ENCODE data around the gene SLCO2A1. TPM values are rescaled to one million over a fixed set of nuclear protein-coding genes. Genes with fewer than 3 reads are reported as not detected.

SLCO2A1 gene
- total RNA-seq, 1 donor from 2014 or later = not detected

DNA sequence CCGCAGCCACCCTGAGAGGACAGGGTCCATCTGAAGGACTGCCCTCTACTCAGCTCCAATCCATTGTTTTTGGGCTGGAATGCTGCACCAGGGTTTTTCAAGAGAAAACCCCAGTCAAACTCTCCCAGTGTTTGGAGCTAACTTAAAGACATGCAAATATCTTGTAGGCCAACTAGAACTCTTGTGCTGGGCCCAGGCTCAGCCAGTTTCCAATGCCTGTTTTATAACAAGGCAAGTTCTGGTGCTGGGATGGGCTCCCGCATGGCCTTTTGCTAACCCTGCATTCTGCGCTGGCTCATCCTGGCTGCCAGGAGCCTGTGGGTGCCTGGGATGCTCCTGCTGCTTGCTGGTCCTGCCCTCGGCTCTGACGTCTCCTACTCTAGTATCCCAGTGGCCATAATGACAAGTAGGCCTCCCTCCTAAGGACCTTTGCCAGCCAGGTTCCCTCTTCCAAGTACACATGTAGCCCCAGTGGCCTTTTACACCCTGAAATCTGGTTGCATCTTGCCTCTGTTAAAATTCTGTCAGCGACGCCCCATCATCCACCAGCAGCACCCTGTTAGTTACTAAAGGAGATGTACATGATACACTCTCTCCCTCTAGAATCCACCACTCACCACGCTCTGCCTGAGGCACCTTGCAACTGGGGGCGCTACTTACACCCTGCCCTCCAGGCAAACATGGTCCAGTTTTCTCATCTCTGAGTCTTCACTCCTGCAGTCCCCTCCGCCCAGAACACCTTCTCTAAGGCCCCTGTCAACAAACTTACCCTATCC is 103.6 kb downstream of the SLCO2A1 start:
- peaks cover 27% of the 10 kb centered on the region for H3K27me3 ChIP-seq (ENCODE audit: control insufficient read depth, insufficient read depth, low read length)

DNA sequence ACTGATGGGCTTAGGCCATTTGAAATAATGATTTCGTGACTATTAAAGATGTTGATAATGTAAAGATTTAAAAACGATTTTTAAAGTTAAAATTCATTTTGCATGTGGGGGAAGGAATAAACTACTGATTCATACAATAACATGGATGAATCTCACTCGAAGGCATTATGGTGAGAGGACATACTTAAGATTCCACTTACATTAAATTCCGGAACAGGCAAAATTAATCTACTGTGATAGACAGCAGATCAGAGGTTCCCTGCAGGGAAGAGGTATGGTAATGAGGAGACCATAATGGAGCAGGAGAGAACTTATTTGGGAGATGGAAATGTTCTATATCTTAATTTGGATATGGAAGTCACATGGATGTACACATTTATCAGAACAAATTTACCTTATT is 105.7 kb downstream of the SLCO2A1 start:
- Histone ChIP-seq H3K4me3 (ENCODE audit: low read depth, low read length) (no peak overlapping the region), H3K36me3 (ENCODE audit: control insufficient read depth, insufficient read depth, low read length) (no peaks in the 10 kb centered on the region), H3K27me3 (ENCODE audit: control insufficient read depth, insufficient read depth, low read length) (peaks cover 24% of the 10 kb centered on the region)
- FAIRE-seq (no peak), DNase-seq (ENCODE audit: low read depth) (no peak)
- TF ChIP-seq, protein P1, sequence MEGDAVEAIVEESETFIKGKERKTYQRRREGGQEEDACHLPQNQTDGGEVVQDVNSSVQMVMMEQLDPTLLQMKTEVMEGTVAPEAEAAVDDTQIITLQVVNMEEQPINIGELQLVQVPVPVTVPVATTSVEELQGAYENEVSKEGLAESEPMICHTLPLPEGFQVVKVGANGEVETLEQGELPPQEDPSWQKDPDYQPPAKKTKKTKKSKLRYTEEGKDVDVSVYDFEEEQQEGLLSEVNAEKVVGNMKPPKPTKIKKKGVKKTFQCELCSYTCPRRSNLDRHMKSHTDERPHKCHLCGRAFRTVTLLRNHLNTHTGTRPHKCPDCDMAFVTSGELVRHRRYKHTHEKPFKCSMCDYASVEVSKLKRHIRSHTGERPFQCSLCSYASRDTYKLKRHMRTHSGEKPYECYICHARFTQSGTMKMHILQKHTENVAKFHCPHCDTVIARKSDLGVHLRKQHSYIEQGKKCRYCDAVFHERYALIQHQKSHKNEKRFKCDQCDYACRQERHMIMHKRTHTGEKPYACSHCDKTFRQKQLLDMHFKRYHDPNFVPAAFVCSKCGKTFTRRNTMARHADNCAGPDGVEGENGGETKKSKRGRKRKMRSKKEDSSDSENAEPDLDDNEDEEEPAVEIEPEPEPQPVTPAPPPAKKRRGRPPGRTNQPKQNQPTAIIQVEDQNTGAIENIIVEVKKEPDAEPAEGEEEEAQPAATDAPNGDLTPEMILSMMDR (IDR thresholded peaks at IDR 0.05; ENCODE audit: insufficient read depth, low read length, severe bottlenecking) = no peak

More for the DNA sequence above, 103.6 kb downstream of the SLCO2A1 start:
- no peak for FAIRE-seq
- TF ChIP-seq, protein P1 (IDR thresholded peaks at IDR 0.05; ENCODE audit: insufficient read depth, low read length, severe bottlenecking) = no peak
- H3K4me3 ChIP-seq (ENCODE audit: low read depth, low read length) = no peak overlapping the region
- DNase-seq (ENCODE audit: low read depth) = no peak
- no peaks in the 10 kb centered on the region for H3K36me3 ChIP-seq (ENCODE audit: control insufficient read depth, insufficient read depth, low read length)

DNA sequence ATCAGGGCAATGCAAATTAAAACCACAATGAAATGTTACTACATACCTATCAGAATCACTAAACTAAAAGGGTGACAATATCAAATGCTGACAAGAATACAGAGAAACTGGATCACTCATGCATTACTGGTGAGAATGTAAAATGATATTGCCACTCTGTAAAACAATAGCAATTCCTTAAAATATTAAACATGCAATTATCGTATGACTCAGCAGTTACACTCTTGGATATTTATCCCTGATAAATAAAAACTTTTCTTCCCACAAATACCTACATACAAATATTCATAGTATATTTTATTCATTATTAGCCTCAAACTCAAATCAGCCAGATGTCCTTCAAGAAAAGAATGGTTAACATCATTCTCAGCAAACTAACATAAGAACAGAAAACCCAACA is 108.1 kb downstream of the SLCO2A1 start:
- Histone ChIP-seq H3K4me3 (ENCODE audit: low read depth, low read length) (no peak overlapping the region), H3K36me3 (ENCODE audit: control insufficient read depth, insufficient read depth, low read length) (no peaks in the 10 kb centered on the region), H3K27me3 (ENCODE audit: control insufficient read depth, insufficient read depth, low read length) (peaks cover 7% of the 10 kb centered on the region)
- FAIRE-seq (no peak), DNase-seq (ENCODE audit: low read depth) (no peak)
- TF ChIP-seq, protein P1 (IDR thresholded peaks at IDR 0.05; ENCODE audit: insufficient read depth, low read length, severe bottlenecking) = no peak

DNA sequence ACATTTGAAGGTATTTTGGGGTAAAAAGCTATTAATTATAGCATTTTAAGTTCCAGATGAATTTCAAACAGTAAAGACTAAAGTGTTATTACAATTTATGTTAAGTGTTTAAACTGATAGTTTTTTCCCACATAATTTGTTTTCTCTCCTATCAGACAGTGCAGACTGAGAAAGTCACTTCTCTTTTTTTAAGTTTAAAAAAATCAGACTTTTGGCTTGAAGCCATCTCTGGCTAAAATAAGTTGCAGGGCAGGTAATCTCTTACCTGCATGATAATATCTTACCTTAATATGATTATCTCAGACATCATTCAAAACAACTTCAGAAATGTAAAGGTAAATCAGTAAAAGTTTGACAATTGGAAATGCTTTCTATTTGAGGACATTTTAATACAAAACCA is 112.6 kb downstream of the SLCO2A1 start:
- Histone ChIP-seq H3K27me3 (ENCODE audit: control insufficient read depth, insufficient read depth, low read length) (peaks cover 3% of the 10 kb centered on the region), H3K4me3 (ENCODE audit: low read depth, low read length) (no peak overlapping the region), H3K36me3 (ENCODE audit: control insufficient read depth, insufficient read depth, low read length) (no peaks in the 10 kb centered on the region)
- DNase-seq (ENCODE audit: low read depth) = no peak
- no peak for FAIRE-seq
- TF ChIP-seq, protein P1 (IDR thresholded peaks at IDR 0.05; ENCODE audit: insufficient read depth, low read length, severe bottlenecking) = no peak

DNA sequence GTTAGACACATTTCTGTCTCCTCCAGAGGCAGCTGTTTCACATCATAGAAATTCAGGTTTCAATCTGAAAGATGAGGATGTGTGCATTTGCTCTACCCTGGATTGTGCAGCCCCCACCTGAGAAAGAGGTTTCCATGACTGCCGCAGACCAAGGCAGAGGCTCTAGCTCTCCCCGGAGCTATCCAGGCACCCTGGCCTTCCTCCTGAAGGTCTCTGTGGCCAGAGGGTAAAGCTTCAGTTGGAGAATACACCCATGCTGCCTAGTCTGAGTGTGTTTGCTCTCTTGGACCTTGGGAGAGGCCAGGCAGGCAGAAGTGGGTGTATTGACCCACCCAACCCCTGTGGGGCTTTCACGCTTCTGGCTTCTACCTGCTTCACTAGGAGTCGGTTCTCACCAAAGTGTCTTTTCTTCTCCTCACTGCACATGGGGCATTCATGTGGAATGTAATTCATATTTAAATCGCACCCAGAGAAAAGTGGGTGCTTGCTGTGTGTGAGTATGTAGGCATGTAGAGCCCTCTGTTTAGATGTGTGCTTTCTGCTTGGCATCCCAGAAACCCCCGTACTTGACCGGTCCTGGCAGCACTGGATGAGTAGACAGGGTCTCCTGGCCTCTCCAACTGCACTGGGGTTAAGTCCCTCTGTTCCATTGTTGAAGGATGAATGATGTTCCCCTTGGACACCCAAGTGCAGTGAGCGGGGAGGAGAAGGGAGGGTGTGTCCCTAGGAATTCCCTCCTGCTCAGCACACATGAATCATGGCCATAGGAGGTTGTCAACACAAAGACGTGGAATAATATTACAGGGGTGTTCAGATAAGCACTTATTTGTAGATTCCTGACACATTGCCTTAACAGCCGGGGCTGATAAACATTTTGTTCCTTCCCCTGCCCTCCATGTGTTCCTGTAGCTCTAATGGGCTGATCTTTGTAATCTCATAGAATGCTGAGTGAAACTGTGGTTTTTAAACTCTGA is 113.8 kb downstream of the SLCO2A1 start:
- peak; percentile 56 for DNase-seq (ENCODE audit: low read depth)
- TF ChIP-seq, protein P1 (IDR thresholded peaks at IDR 0.05; ENCODE audit: insufficient read depth, low read length, severe bottlenecking) = no peak
- FAIRE-seq = no peak
- H3K36me3 ChIP-seq (ENCODE audit: control insufficient read depth, insufficient read depth, low read length) = no peaks in the 10 kb centered on the region
- no peak overlapping the region for H3K4me3 ChIP-seq (ENCODE audit: low read depth, low read length)
- H3K27me3 ChIP-seq (ENCODE audit: control insufficient read depth, insufficient read depth, low read length) = peaks cover 3% of the 10 kb centered on the region
